Measurements from ENCODE around the gene CSRNP2.

The CSRNP2 gene, protein sequence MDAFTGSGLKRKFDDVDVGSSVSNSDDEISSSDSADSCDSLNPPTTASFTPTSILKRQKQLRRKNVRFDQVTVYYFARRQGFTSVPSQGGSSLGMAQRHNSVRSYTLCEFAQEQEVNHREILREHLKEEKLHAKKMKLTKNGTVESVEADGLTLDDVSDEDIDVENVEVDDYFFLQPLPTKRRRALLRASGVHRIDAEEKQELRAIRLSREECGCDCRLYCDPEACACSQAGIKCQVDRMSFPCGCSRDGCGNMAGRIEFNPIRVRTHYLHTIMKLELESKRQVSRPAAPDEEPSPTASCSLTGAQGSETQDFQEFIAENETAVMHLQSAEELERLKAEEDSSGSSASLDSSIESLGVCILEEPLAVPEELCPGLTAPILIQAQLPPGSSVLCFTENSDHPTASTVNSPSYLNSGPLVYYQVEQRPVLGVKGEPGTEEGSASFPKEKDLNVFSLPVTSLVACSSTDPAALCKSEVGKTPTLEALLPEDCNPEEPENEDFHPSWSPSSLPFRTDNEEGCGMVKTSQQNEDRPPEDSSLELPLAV

GRCh38 chr12:51083126-51083833 is at the start of gene CSRNP2:
TSS of gene CSRNP2 (minus strand) at chr12:51083596. CDS start at chr12:51076561, 7,035 bp downstream.
- in situ Hi-C loops (cut with MboI; ENCODE audit: low sequenced_read_pairs) = no loop called here

GRCh38 chr12:51132693-51133092 is 49.3 kb upstream of the CSRNP2 start:
- in situ Hi-C loops (cut with MboI; ENCODE audit: low sequenced_read_pairs) = no loop called here

DNA sequence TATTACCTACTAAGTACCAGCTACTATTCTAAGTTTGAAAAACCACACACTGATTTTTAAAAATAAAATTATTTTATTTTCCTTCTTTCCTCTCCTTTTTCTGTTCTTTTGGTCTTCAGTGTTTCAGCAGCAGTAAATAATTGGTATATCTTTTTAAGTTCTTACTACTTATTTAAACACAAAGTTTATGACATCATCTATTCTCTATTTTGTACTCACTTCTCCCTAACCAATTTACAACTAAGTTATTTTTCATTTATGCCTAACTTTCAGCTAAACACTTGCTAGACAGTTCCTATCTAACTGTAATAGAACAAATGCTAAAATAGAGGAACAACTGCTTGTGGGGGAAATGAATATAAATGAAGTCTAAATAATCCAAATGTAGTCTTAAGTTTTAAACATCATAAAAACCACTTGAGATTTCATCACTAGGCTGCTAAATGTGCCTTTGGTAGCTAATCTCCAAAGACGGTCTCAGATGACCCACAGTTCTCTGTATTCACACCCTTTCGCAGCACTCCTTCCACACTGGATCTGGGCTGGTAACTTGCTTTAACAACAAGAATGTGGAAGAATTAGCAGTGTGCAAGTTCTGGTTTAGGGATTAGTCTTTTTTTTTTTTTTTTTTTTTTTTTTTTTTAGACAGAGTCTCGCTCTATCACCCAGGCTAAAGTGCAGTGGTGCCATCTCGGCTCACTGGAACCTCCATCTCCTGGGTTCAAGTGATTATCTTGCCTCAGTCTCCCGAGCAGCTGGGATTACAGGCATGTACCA is 48.5 kb upstream of the CSRNP2 start:
- in situ Hi-C loops (cut with MboI; ENCODE audit: low sequenced_read_pairs) = no loop called here

DNA sequence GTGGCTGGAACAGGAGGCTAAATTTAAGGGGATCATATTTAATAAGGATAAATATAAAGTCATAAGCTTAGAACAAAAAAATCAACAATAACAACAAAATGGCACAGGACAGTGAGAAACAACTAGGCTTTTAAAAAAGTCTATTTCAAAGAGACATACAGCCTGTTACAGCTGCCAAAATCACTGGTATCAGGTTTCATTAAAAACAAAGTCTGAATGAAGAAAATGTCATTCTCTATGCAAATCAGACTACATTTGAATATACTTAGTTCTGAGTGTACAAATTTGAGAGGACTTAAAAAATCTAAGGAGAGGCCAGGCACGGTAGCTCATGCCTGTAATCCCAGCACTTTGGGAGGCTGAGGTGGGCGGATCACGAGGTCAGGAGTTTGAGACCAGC is 45.5 kb upstream of the CSRNP2 start:
- in situ Hi-C loops (cut with MboI; ENCODE audit: low sequenced_read_pairs) = no loop called here

DNA sequence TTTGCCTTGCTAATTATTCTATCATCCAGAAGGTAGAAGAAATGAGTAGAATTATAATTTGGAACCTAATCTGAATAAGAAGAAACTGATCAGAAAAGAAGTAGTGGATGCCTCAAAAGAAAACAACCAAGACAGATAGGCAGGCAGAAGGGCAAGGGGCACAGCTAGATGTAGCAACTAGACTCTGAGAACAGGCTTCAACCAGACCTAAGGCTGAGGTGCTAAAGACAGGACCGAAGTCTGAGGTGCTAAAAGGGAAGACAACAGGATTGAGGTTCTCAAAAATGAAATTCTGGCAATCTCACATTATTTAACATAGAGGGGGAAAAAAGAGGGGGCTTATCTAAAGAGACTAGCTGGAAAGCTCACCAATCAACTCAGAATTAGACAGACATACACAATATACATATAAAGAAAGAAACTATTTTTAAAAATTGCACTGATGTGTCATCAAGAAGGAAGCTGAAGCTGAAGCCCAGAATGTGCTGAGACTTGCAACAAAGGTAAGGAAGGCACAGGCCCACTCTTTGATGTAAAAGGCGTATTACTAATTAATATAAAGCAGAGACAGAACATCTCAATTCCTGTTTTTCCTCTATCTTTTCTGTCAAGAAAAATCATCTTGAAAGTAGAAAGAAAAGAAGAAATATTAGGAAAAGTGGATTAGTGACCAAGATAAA is 43.8 kb upstream of the CSRNP2 start:
- in situ Hi-C loops (cut with MboI; ENCODE audit: low sequenced_read_pairs) = no loop called here

DNA sequence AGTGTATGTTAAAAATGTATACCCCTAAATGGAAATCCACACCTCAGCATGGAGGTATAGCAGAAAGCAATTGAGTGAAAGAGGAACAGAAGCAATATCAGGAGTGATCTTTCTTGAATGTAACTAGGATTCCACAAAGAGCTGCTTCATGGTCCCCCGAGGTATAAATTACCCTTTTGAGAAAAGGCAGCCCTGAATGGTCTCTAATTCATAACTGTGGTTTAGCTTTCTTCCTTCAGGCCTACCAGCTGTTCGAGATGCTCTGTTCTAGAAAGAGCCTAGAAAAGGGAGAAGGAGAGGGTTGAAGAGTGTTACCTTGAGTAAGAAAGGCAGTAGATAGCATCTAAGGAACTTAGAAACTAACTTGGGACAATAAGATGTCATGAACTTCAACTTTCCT is 42.9 kb upstream of the CSRNP2 start:
- in situ Hi-C loops (cut with MboI; ENCODE audit: low sequenced_read_pairs) = no loop called here

DNA sequence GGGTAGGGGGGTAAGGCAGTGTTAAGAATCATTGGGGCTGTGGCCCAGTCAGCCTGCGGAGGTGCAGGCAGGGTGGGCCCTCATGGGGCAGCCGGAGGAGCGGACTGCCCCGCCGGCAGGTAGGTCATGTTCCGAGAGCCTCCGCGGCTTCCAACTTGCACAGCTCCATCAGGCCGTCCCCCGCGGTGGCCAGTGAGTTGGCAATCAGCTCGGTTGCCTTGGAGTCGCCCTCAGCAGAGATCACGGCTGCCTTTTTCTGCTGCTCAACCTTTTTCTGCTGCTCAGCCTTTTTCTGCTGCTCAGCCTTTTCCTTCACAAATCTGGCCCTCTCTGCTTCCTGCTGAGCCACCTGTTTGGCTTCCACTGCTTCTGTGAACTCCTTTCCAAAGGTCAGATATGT is 41.1 kb upstream of the CSRNP2 start:
- in situ Hi-C loops (cut with MboI; ENCODE audit: low sequenced_read_pairs) = no loop called here

- in situ Hi-C loops (cut with MboI; ENCODE audit: low sequenced_read_pairs) = no loop called here
These were observed 39.4 kb upstream of the CSRNP2 start for GRCh38 chr12:51122844-51123243.

- in situ Hi-C loops (cut with MboI; ENCODE audit: low sequenced_read_pairs) = no loop called here
These were observed 35.3 kb upstream of the CSRNP2 start for GRCh38 chr12:51118706-51119105.

DNA sequence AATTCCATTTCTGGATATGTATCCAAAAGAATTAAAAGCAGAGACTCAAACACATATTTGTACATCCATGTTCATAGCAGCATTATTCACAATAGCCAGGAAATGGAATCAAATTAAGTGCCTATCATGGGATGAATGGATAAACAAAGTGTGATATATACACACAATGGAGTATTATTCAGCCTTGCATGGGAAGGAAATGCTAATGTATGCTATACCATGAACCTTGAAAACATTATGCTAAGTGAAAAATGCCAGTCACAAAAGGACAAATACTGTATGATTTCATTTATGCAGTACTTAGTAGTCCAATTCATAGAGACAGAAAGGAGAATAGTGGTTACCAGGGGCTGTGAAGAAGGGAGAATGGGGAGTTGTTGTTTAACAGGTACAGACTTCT is 32.1 kb upstream of the CSRNP2 start:
- in situ Hi-C loops (cut with MboI; ENCODE audit: low sequenced_read_pairs) = no loop called here

- in situ Hi-C loops (cut with MboI; ENCODE audit: low sequenced_read_pairs) = no loop called here
These were observed 24.7 kb upstream of the CSRNP2 start for GRCh38 chr12:51108136-51108535.

DNA sequence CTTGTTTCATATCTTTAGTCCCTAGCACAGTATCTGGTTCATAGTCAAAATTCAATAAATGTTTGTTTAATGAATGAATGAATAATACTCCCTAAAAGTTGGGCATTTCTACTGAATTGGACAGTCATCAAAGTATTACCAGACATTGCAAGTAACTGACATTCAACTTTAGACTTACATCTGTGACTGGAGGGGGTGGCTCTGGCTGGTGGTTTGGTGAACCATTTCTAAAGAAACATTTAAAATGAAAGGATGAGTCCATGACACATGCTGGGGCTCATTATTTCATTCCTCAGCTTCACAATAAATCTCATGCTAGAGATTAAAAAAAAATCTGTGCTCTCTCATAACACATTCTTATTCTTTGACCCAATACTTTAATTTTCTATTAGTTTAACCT is 20.6 kb upstream of the CSRNP2 start:
- in situ Hi-C loops (cut with MboI; ENCODE audit: low sequenced_read_pairs) = no loop called here

GRCh38 chr12:51098611-51099010 is 15.2 kb upstream of the CSRNP2 start:
- in situ Hi-C loops (cut with MboI; ENCODE audit: low sequenced_read_pairs) = no loop called here

- in situ Hi-C loops (cut with MboI; ENCODE audit: low sequenced_read_pairs) = no loop called here
These were observed 7.4 kb upstream of the CSRNP2 start for GRCh38 chr12:51090705-51091229.

DNA sequence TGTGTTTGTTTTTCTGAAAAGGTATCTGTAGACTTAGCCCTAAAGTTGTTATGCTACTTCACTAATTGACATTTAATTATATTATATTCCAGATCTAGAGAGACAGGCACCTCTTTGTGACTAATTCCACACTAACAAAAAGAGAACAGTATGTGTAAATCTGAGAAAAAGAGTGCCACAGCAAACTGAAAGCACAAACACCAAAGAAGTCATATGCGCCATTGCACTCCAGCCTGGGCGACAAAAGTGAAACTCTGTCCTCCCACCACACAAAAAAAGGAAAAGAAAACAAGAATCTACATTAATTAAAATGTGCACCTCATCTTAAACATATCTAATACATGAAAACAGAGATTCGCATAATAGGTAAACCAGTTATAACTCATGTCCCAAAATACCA is 4.4 kb upstream of the CSRNP2 start:
- in situ Hi-C loops (cut with MboI; ENCODE audit: low sequenced_read_pairs) = no loop called here

DNA sequence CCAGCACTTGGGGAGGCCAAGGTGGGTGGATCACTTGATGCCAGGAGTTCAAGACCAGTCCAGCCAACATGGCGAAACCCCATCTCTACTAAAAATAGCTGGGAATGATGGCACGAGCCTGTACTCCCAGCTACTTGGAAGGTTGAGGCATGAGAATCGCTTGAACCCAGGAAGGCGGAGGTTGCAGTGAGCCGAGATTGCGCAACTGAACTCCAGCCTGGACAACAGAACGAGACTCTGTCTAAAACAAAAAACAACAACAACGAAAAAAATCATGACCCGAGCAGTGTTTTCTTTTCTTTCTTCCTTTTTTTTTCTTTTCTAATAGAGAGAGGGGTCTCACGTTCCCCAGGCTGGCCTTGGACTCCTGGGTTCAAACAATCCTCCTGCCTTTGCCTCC is 3.5 kb upstream of the CSRNP2 start:
- in situ Hi-C loops (cut with MboI; ENCODE audit: low sequenced_read_pairs) = no loop called here

- in situ Hi-C loops (cut with MboI; ENCODE audit: low sequenced_read_pairs) = no loop called here
These were observed 2.4 kb upstream of the CSRNP2 start for GRCh38 chr12:51085757-51086156.

GRCh38 chr12:51082561-51083125 is 753 bp downstream of the CSRNP2 start:
- in situ Hi-C loops (cut with MboI; ENCODE audit: low sequenced_read_pairs) = no loop called here

DNA sequence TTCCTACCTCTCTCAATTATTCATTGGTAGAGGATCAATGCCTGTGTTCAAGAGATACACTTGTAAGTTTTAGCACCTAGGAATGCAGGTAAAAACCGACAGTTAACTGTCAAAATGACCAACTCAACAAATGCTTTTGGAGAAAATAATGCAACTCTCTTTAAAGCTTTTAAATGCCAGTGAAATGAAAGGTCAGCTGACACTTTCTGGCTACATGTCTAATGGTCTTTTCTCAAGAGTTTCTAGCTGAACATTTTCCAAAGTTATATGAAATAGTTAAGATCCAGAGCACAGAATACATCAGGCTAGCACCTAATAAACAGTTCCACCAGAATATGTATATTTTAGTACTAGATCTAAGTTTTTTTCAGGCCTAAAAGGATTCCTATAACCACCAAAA is 2.0 kb downstream of the CSRNP2 start:
- in situ Hi-C loops (cut with MboI; ENCODE audit: low sequenced_read_pairs) = no loop called here

DNA sequence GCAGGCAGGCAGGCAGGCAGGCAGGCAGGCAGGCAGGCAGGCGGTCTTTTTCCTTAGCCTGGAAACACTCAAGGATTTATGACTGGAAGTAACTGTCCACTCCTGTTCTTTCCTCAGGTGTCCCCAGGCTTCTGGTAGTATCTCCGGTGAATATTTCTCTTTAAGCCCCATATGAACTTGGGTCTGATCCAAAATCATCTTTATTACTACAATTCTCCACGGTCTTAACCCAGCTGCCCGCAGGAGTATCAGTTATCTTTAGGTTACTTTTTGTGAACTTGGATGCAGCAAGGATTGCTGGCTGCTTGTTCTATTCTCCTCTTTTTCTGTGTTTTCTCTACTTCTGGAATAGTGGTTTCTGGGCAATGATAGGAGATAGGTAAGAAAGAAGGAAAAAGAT is 3.3 kb downstream of the CSRNP2 start:
- in situ Hi-C loops (cut with MboI; ENCODE audit: low sequenced_read_pairs) = no loop called here

Data from HL-60/S4 treated with phorbol 12-myristate 13-acetate at 8.2 ng/mL for 4 days and 3 days (cell line).